OCI-LY1 (cell line): ENCODE measurements around the gene CIBAR2.

Source experiments
- H2AFZ ChIP-seq: fragments of 200-600 bp; sonication (generic), shearing (Covaris generic); 2 replicates; pipeline ENCODE4 v1.6.0; 2014; ENCODE audit warnings: antibody characterized with exemption, mild to moderate bottlenecking, low read length
- H3F3A ChIP-seq: fragments of 200-600 bp; sonication (generic), shearing (Covaris generic); 2 replicates; pipeline ENCODE4 v1.6.0; 2014; ENCODE audit warnings: mild to moderate bottlenecking, antibody characterized with exemption, low read length, moderate library complexity; ENCODE audit not compliant: insufficient read depth
- H3K27ac ChIP-seq: fragments of 200-600 bp; sonication (generic); 2 replicates; pipeline ENCODE4 v1.5.1; 2014; ENCODE audit warnings: low read length, mixed run types, mild to moderate bottlenecking, low read depth; ENCODE audit not compliant: poor library complexity, severe bottlenecking
- H3K27me3 ChIP-seq: fragments of 200-600 bp; sonication (generic); 2 replicates; pipeline ENCODE4 v1.6.0; 2014; ENCODE audit warnings: antibody characterized with exemption, mild to moderate bottlenecking, low read length, moderate library complexity; ENCODE audit not compliant: insufficient read depth
- H3K36me3 ChIP-seq: fragments of 200-600 bp; sonication (generic); 2 replicates; pipeline ENCODE4 v1.6.1; 2014; ENCODE audit warnings: mild to moderate bottlenecking, antibody characterized with exemption, low read length, moderate library complexity, mixed read lengths; ENCODE audit not compliant: insufficient read depth
- H3K4me1 ChIP-seq: fragments of 200-600 bp; sonication (generic); 2 replicates; pipeline ENCODE4 v1.5.1; 2014; ENCODE audit warnings: mild to moderate bottlenecking, low read length, moderate library complexity; ENCODE audit not compliant: insufficient read depth, severe bottlenecking
- H3K4me2 ChIP-seq: fragments of 200-600 bp; sonication (generic), shearing (Covaris generic); 2 replicates; pipeline ENCODE4 v1.6.1; 2014; ENCODE audit warnings: low read length
- H3K4me3 ChIP-seq: fragments of 200-600 bp; sonication (generic); 2 replicates; pipeline ENCODE4 v1.5.1; 2014; ENCODE audit warnings: low read length, low read depth, mild to moderate bottlenecking, mixed read lengths; ENCODE audit not compliant: poor library complexity, severe bottlenecking
- H3K79me2 ChIP-seq: fragments of 200-600 bp; shearing (Covaris generic); 2 replicates; pipeline ENCODE4 v1.6.1; 2016; ENCODE audit warnings: mixed run types, low read length, mixed read lengths; ENCODE audit not compliant: insufficient read depth
- H3K9ac ChIP-seq: fragments of 200-600 bp; sonication (generic), shearing (Covaris generic); 2 replicates; pipeline ENCODE4 v1.6.1; 2014; ENCODE audit warnings: mild to moderate bottlenecking, low read length, mixed read lengths
- H3K9me2 ChIP-seq: fragments of 200-600 bp; sonication (generic), shearing (Covaris generic); 2 replicates; pipeline ENCODE4 v1.6.1; 2014; ENCODE audit warnings: low read depth, mild to moderate bottlenecking, low read length, mixed read lengths
- H3K9me3 ChIP-seq: fragments of 200-600 bp; shearing (Covaris generic); 2 replicates; pipeline ENCODE4 v1.6.1; 2014; ENCODE audit warnings: low read length, mixed read lengths
- H4K20me1 ChIP-seq: fragments of 200-600 bp; sonication (generic), shearing (Covaris generic); 2 replicates; pipeline ENCODE4 v1.6.0; 2016; ENCODE audit warnings: mild to moderate bottlenecking, low read length; ENCODE audit not compliant: insufficient read depth
- EZH2 ChIP-seq: fragments of 200-600 bp; sonication (generic), shearing (Covaris generic); IDR thresholded peaks from 2 replicates; pipeline ENCODE4 v1.8.0; 2017; ENCODE audit warnings: borderline replicate concordance, mixed run types, mild to moderate bottlenecking, antibody characterized with exemption, low read length, moderate library complexity, mixed read lengths
- TF ChIP-seq, protein P1 (sequence below): fragments of 200-600 bp; sonication (generic), shearing (Covaris generic); IDR thresholded peaks from 2 replicates; pipeline ENCODE4 v1.5.1; 2017; ENCODE audit warnings: mild to moderate bottlenecking, antibody characterized with exemption, low read length, moderate library complexity, mixed read lengths

CIBAR2 gene

DNA sequence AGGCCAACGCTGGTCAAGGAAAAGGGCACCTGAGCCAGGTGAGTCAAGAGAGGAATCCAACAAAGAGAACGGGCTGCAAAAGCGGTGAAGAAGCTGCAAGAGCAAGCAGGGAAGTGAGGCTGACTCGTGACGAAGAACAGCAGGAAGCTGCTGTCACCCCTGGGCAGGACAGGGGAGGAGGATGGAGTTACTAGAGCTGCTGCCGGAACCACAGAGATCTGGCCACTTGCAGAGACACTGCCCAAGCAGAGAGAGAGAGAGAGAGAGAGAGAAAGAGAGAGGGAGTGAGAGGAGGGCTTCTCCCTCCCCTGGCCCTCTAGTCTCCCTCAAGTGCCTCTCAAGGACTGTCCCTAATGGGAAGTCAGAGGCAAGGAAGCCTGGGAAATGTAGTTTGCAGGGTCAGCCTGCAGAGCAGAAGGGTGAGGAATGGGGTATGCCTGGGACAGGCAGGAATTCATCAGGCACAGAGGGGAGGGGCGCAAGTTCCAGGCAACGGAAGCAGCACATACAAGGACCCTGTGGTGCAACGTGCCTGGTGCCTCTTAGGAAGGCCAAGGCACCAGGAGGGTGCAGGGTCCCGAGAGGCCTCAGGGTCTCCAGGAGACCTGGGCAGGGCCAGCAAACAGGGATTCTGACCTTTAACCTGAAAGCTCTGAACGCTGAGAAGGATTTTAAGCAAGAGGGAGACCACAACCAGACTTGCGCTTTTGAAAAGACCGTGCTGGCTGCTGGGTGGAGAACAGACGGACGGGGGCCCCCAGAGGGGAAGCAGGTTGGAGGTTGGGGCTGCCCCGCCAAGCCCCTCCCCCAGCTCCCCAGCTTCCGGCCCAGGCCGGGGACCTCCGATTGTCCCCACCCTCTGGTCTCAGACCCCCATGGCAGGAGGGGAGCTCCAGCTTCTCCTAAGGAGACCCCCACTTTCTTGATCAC, 45.8 kb upstream of the CIBAR2 start:
- Histone ChIP-seq H3K79me2 (no peaks in the 10 kb centered on the region), H4K20me1 (no peaks in the 10 kb centered on the region), H3K4me2 (no peak overlapping the region), H3K9me2 (no peaks in the 10 kb centered on the region), H3K9ac (no peak overlapping the region), H3K4me1 (no peaks in the 10 kb centered on the region), H3K27me3 (no peaks in the 10 kb centered on the region; the same call in 1 of the 2 replicates), H3F3A (no peaks in the 10 kb centered on the region), H2AFZ (no peak overlapping the region), H3K4me3 (no peak overlapping the region), H3K36me3 (no peaks in the 10 kb centered on the region), H3K27ac (no peak overlapping the region), H3K9me3 (no peaks in the 10 kb centered on the region)
- no peak for TF ChIP-seq EZH2
- TF ChIP-seq, protein P1, sequence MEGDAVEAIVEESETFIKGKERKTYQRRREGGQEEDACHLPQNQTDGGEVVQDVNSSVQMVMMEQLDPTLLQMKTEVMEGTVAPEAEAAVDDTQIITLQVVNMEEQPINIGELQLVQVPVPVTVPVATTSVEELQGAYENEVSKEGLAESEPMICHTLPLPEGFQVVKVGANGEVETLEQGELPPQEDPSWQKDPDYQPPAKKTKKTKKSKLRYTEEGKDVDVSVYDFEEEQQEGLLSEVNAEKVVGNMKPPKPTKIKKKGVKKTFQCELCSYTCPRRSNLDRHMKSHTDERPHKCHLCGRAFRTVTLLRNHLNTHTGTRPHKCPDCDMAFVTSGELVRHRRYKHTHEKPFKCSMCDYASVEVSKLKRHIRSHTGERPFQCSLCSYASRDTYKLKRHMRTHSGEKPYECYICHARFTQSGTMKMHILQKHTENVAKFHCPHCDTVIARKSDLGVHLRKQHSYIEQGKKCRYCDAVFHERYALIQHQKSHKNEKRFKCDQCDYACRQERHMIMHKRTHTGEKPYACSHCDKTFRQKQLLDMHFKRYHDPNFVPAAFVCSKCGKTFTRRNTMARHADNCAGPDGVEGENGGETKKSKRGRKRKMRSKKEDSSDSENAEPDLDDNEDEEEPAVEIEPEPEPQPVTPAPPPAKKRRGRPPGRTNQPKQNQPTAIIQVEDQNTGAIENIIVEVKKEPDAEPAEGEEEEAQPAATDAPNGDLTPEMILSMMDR, result no peak

DNA sequence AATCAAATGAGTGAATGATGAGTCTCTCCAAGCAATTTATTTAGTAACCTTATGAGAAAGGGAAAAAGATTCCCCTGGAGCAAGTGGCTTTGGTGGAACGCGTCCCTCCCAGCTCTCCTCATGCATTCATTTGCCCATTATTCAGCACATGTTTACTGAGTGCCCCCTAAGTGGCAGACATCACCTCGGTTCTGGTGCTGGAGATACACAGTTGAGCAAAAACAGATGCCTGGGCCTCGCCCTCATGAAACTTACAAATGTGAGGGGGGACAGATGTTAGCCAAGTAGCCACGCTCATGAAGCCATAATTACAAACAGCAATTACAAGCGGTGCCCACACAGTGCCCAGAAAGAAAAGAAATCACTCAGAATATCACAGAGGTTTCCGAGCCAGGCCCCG, 45.1 kb upstream of the CIBAR2 start:
- Histone ChIP-seq H3K4me1 (no peaks in the 10 kb centered on the region), H3K4me2 (no peak overlapping the region), H3F3A (no peaks in the 10 kb centered on the region), H4K20me1 (no peaks in the 10 kb centered on the region), H3K9ac (no peak overlapping the region), H3K27ac (no peak overlapping the region), H3K9me2 (no peaks in the 10 kb centered on the region), H3K4me3 (no peak overlapping the region), H3K36me3 (no peaks in the 10 kb centered on the region), H3K9me3 (no peaks in the 10 kb centered on the region), H3K27me3 (no peaks in the 10 kb centered on the region; the same call in 1 of the 2 replicates), H2AFZ (no peak overlapping the region), H3K79me2 (no peaks in the 10 kb centered on the region)
- TF ChIP-seq EZH2, result no peak
- TF ChIP-seq, protein P1, result no peak

DNA sequence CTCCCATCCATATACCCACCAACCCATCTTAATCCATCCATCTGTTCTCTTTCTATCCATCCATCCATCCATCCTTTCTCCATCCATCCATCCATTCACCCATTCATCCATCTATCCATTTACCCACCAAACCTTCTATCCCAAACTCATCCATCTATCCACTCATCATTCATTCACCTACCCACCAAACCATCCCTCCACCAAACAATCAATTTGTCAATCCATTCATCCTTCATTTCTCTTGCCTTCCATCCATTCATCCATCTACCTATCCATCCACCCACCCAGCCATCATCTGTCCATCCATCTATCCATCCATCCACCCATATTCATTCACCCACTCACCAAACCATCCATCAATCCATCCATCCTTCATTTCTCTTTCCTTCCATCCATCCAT, 44.6 kb upstream of the CIBAR2 start:
- H3K9me2 ChIP-seq, result no peaks in the 10 kb centered on the region
- H3K9me3 ChIP-seq, result no peaks in the 10 kb centered on the region
- no peak overlapping the region for H3K4me3 ChIP-seq
- H3K4me1 ChIP-seq, result no peaks in the 10 kb centered on the region
- H3K9ac ChIP-seq, result no peak overlapping the region
- H2AFZ ChIP-seq, result no peak overlapping the region
- H3K36me3 ChIP-seq, result no peaks in the 10 kb centered on the region
- no peaks in the 10 kb centered on the region for H3K79me2 ChIP-seq
- no peak overlapping the region for H3K27ac ChIP-seq
- TF ChIP-seq, protein P1, result no peak
- no peak for TF ChIP-seq EZH2
- H3K4me2 ChIP-seq, result no peak overlapping the region
- no peaks in the 10 kb centered on the region for H3F3A ChIP-seq
- no peaks in the 10 kb centered on the region for H4K20me1 ChIP-seq
- no peaks in the 10 kb centered on the region; the same call in 1 of the 2 replicates for H3K27me3 ChIP-seq
